GM12891 (cell line): ENCODE measurements around the gene SYNPO2.

ENCODE experiments used
- PAX5 ChIP-seq: IDR thresholded peaks from 2 replicates; pipeline ENCODE4 v1.6.1; 2011; ENCODE audit warnings: low read length, moderate library complexity, mild to moderate bottlenecking; ENCODE audit not compliant: insufficient read depth, severe bottlenecking
- POLR2A ChIP-seq: IDR thresholded peaks from 2 replicates; pipeline ENCODE4 v1.6.1; 2011; ENCODE audit warnings: low read depth, low read length, control low read depth
- POLR2AphosphoS5 ChIP-seq: IDR thresholded peaks from 2 replicates; pipeline ENCODE4 v1.6.1; 2011; ENCODE audit warnings: low read depth, low read length, control low read depth
- TAF1 ChIP-seq: IDR thresholded peaks from 2 replicates; pipeline ENCODE4 v1.6.1; 2011; ENCODE audit warnings: low read depth, low read length, control low read depth

DNA sequence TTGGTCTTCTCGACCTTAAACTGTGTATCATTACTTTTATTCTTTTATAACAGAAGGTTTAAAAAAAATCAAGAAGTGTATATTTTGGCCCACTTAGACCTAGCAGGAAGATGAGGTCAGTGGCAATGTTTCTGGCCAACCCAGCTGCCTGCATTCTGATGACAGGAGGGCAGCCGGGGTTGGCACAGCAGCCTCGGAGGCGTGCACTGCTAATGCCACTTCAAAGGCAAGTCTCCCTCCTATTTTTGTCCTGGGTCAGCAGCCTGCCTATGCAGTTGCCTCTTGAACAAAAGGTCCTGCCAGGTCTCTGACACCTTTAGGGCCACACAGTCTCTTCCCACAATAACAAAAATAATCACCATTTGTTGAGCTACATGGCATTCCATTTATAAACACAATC is 157.6 kb downstream of the SYNPO2 start:
- no peak for TF ChIP-seq POLR2AphosphoS5
- no peak for TF ChIP-seq TAF1
- no peak for TF ChIP-seq POLR2A
- no peak for TF ChIP-seq PAX5
